ENCODE measurements around the gene HOTAIR.

Gene HOTAIR

DNA sequence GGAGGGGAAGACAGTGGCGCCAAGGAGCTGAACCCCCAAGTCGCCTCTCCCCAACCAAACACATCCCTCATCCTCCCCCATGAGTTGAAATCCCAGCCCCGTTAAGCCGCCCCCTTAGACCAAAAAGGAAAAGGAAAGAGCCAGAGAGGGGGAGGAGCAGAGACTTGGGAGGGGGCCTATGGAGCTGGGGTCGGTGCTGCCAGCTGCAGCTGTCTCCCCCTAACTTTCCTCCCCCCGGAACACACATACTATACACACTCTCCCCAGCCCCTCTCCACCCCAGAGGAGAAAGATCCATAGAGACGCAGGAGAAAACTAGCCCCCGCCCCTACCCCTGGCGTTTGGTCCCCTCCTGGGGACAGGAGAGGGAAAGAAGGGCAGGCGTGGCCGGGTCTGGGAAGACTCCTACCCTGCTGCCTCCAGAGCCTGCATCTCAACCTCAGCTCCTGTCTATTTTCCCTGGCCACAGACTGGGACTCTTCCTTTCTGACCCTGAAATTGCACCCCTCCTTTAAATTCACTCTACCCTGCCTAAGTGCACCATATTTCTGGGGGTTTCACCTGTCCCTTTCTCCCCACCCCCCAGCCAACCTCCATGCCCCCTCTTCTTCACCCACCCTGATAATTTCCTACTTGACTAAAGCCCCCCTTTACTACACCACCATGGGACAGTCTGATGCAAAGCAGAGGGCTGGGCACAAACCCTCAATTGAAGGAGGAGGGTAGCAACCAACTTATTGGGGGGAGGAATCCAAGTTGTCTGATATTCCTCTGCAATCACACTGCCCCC is 23.6 kb upstream of the HOTAIR start:
- DNase-seq: no peak

DNA sequence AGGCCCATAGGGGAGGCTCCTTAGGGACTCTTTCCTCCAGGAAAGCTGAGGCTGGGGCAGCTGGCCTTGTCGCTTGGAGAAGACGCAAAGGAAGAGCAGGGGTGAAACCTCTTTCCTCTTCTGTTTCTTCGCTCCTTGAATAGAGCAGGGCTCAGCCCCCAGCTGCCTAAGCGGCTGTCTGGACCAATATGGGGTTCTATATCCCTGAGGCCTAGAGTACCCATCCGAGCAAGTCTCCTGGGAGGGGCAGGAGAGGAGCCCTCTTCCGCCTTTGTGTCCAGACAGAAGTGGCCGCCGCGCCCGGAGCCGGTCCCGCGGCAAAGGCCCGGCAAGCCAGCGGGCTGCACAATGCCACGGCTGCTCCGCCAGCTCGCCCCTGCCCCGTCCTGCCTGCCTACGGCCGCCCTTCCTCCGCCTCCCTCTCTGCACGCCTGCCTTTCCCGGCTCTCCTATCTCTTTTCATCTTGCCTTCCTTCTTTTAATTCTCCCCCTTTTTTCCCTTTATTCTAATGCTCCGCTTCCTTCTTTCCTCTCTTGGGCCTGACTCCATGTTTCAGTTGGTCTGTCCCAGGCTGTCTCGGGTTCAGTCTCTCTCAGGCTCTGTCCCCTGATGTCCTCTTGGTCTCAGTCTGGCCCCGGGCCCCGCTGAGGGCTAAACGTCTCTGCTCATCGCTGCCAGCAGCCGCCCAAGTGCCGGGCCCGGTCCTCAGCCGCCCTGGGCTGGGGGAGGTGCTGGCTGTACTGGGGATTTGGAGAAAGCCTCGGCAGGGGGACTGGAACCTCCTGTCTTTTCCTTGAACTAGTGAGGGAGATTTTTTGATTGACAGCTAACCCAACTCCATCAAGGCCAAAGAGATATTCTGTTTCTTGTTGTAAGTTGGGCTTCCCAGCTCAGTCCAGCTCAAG is 22.7 kb upstream of the HOTAIR start:
- DNase-seq: no peak

DNA sequence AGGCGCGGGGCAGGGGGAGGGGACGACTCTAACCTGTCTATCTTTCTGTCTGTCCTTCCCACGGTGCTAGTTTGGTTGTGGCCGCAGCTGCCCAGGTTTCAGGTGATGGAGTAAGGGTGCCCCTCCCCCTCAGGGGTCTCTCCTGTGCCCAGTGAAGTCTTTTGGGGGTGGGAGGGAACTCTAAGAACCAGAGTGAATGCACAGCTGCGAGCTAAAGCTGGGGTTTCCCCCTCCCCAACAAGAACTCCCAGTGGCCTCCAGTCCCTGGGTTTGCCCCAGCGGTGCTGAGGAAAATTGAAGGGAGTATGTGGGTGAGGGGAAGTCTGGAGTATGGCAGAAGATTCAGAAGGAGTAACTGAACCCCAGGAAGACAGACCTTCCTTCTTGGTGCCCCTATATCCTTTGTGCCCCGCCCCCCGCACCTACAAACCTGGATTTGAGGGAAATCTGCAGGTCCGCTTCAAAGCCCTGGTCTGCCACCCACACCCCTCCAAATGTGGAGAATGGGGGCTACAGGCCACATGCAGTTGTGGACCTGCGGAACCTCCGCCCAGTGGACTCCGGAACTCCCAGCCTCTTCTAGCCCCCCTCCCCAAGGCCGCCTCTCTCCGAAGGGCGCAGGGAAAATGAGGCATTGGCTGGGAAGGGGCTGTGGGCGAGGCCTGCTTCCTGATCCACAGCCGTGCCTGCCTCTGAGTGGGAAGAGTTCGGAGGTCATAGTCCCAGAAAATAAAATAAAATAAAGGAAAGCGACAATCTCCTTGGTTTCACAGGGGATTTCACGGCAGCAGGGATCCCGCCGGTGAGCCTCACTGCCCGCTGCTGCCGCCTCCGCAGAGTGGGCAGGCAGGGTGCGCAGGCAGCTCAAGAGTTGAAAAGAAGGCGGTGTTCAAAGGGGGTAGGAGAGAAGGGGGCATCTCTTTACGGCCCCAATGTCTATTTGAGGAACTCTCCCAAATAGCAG is 21.8 kb upstream of the HOTAIR start:
- DNase-seq: no peak

- DNase-seq: peak; percentile 62
Observed at GRCh38 chr12:53995378-53996239, 20.9 kb upstream of the HOTAIR start.

- DNase-seq: no peak
Observed at GRCh38 chr12:53995002-53995377, 20.2 kb upstream of the HOTAIR start.

- DNase-seq: no peak
Observed at GRCh38 chr12:53994264-53995001, 19.7 kb upstream of the HOTAIR start.

GRCh38 chr12:53994009-53994263 is 19.2 kb upstream of the HOTAIR start:
- no peak for DNase-seq

DNA sequence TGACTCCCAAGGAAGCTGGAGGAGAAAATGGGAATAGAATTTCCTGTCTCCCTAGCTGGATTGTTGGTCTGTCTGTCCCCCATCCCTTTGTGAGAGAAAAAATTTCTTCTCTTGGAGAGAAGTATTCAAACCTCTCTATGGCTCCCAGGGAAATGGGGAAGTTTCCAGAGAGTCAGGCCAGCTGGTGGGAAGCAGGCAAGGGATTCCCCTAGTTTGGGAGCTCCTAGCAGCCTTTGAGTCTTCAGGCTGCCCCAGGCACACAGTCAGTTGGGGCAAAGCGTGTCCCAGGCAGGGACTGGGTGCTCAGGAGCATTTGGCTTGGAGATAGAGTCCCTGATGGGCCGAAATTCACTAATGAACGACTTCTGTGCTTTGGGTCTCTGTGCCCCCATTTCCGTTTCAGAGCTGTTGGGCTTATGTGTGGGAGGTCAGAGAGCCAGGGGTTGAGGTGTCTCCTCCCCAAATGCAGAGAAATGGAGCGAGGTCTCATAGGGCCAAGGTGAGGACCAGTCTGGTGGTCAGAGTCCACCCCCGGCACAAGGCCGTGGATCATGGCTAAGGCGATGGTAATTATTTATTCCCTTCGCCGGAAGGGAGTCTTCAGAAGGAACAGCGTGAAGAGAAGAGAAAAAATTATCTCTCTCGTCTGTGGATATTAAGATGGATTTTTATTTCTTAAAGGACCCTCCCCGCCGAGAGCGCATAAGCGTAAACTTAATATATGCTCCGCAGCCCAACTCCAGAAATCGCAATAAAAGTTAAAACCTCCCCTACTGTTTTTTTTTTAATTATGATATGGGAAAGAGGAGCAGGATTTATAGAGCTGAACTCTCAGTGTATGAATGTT is 18.6 kb upstream of the HOTAIR start:
- no peak for DNase-seq

DNA sequence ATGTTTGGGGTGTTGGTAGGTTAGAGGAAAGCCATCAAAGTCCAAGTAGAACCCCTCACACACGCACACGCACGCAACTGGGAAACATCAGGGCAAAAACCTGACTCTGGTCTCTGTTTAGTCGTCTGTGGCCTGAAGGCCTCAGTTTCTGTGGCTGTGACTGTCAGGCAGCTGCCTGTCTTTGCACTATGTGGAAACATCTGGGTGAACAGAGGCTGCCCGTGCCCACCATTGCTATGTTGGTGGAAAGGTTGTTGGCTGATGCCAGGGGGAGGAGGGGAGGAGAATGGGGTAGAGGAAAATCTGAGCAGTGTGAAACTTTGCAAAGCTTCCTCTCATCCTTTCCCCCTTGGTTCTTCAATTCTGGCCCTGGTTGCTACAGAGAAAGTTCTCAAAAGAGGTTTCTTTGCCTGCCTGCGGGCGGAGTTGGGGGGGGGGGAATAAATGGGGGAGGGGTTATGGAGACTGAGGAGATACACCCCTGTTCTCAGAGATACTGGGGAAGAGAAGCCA is 17.7 kb upstream of the HOTAIR start:
- DNase-seq: no peak

GRCh38 chr12:53991077-53991460 is 16.3 kb upstream of the HOTAIR start:
- peak; percentile 63 for DNase-seq

GRCh38 chr12:53990311-53991076 is 15.7 kb upstream of the HOTAIR start:
- no peak for DNase-seq

- peak; percentile 77 for DNase-seq
Observed at GRCh38 chr12:53989227-53990113, 14.7 kb upstream of the HOTAIR start.

- DNase-seq: no peak
Observed at GRCh38 chr12:53988541-53989226, 13.9 kb upstream of the HOTAIR start.

- no peak for DNase-seq
Observed at GRCh38 chr12:53987787-53988230, 13.1 kb upstream of the HOTAIR start.

GRCh38 chr12:53986686-53987483 is 12.1 kb upstream of the HOTAIR start:
- no peak for DNase-seq

- DNase-seq: no peak
Observed at GRCh38 chr12:53985994-53986685, 11.4 kb upstream of the HOTAIR start.

Measured in HCEC 1CT (cell line).